ENCODE measurements around the gene DPM2. TPM values are rescaled to one million over a fixed set of nuclear protein-coding genes. Genes with fewer than 3 reads are reported as not detected.

The DPM2 gene
- total RNA-seq, 2 donors from 2014 or later = 45.7 TPM

DNA sequence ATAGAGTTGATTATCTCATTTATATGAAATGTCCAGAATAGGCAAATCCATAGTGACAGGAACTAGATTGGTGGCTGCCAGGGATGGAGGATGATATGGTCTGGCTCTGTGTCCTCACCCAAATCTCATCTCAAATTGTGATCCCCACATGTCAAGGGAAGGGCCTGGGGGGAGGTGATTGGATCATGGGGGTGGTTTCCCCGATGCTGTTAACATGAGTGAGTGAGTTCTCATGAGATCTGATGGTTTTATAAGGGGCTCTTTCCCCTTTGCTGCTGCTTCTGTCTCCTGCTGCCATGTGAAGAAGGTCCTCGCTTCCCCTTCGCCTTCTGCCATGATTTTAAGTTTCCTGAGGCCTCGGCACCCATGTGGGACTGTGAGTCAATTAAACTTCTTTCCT lies 21.7 kb upstream of the DPM2 start:
- Histone ChIP-seq H3K4me1 (ENCODE audit: control insufficient read depth, insufficient read depth, low read length) (peaks cover 5% of the 10 kb centered on the region), H3K4me3 (ENCODE audit: low read length) (no peak overlapping the region), H3K36me3 (ENCODE audit: control insufficient read depth, insufficient read depth, low read length) (no peaks in the 10 kb centered on the region), H3K9ac (ENCODE audit: extremely low read depth, low read length, poor library complexity, severe bottlenecking) (no peak overlapping the region), H3K9me3 (ENCODE audit: control insufficient read depth, low read length) (no peaks in the 10 kb centered on the region), H3K27ac (ENCODE audit: low read depth, low read length) (no peak overlapping the region), H3K27me3 (ENCODE audit: control insufficient read depth, insufficient read depth, low read length, poor library complexity, severe bottlenecking) (no peaks in the 10 kb centered on the region)
- Mint-ChIP-seq H3K27ac (peak overlapping the region; percentile 65), H3K4me1 (peaks cover 15% of the 10 kb centered on the region), H3K27me3 (ENCODE audit: insufficient read depth) (no peaks in the 10 kb centered on the region), H3K36me3 (ENCODE audit: low read depth) (peaks cover 15% of the 10 kb centered on the region), H3K4me3 (no peak overlapping the region), H3K9me3 (no peaks in the 10 kb centered on the region)
- TF ChIP-seq, protein P1, sequence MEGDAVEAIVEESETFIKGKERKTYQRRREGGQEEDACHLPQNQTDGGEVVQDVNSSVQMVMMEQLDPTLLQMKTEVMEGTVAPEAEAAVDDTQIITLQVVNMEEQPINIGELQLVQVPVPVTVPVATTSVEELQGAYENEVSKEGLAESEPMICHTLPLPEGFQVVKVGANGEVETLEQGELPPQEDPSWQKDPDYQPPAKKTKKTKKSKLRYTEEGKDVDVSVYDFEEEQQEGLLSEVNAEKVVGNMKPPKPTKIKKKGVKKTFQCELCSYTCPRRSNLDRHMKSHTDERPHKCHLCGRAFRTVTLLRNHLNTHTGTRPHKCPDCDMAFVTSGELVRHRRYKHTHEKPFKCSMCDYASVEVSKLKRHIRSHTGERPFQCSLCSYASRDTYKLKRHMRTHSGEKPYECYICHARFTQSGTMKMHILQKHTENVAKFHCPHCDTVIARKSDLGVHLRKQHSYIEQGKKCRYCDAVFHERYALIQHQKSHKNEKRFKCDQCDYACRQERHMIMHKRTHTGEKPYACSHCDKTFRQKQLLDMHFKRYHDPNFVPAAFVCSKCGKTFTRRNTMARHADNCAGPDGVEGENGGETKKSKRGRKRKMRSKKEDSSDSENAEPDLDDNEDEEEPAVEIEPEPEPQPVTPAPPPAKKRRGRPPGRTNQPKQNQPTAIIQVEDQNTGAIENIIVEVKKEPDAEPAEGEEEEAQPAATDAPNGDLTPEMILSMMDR (conservative IDR thresholded peaks at IDR 0.05) = no peak
- 85 to 99% methylated on average over 4 of the region's 4 CpGs for WGBS, 2 experiments (ENCODE audit: insufficient coverage in 1 of 2, insufficient read length in 1 of 2)
- no peak for DNase-seq

DNA sequence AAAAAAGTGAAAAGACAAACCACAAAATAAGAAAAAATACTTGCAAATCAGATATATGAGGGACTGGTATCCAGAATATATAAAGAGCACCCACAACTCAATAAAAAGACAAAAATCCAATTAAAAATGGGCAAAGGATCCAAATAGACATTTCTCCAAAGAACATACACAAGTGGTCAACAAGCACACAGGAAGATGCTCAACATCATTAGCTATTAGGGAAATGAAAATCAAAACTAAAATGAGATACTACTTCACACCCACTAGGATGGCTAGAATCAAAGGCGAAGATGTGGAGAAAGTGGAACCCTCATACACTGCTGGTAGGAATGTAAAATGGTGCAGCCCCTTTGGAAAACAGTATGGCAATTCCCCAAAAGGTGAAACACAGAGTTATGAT lies 21.1 kb upstream of the DPM2 start:
- Mint-ChIP-seq H3K27ac (no peak overlapping the region), H3K36me3 (ENCODE audit: low read depth) (peaks cover 15% of the 10 kb centered on the region), H3K9me3 (no peaks in the 10 kb centered on the region), H3K4me1 (peaks cover 15% of the 10 kb centered on the region), H3K4me3 (no peak overlapping the region), H3K27me3 (ENCODE audit: insufficient read depth) (no peaks in the 10 kb centered on the region)
- H3K27ac ChIP-seq (ENCODE audit: low read depth, low read length) = no peak overlapping the region
- no peaks in the 10 kb centered on the region for H3K36me3 ChIP-seq (ENCODE audit: control insufficient read depth, insufficient read depth, low read length)
- H3K4me1 ChIP-seq (ENCODE audit: control insufficient read depth, insufficient read depth, low read length) = peaks cover 5% of the 10 kb centered on the region
- no peaks in the 10 kb centered on the region for H3K9me3 ChIP-seq (ENCODE audit: control insufficient read depth, low read length)
- no peak overlapping the region for H3K9ac ChIP-seq (ENCODE audit: extremely low read depth, low read length, poor library complexity, severe bottlenecking)
- H3K27me3 ChIP-seq (ENCODE audit: control insufficient read depth, insufficient read depth, low read length, poor library complexity, severe bottlenecking) = no peaks in the 10 kb centered on the region
- TF ChIP-seq, protein P1 (conservative IDR thresholded peaks at IDR 0.05) = no peak
- no peak overlapping the region for H3K4me3 ChIP-seq (ENCODE audit: low read length)
- no peak for DNase-seq
- 100% methylated on average over 1 of the region's 1 CpG for whole genome bisulfite sequencing, 2 experiments (ENCODE audit: insufficient coverage in 1 of 2, insufficient read length in 1 of 2)

DNA sequence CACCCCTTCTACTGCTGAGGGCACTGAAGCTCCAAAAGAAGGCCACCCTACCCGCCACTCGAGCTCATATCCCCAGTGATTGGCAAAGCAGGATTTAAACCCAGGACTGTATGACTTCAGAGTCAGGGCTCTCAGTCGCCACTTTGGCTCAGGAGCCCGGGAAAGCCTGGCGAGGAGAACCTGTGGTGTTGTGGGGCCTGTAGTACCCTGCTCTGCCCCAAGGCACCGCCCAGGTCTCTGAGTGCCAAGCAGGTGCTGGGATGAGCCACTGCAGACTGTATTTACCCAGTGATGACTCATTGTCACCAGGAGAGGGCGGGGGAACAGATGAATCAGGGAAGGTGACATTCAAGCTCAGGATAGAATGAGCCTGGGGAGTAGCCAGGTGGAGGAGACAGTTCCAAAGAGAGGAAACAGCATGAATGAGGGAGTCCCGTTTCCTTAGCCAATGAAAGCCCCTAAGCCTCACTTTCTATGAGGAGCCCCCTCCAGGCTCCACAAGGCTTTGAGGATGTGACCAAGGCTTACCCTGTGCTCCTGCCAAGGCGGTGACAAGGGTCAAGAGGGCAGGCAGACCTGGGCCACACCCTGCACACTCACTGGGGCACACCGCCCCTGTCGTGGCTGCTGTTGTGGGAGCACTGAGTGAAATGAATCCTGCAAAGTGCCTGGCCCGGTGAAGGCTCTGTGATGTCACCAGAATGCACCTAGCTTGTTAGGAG lies 17.8 kb upstream of the DPM2 start:
- Histone ChIP-seq H3K4me3 (ENCODE audit: low read length) (no peak overlapping the region), H3K9me3 (ENCODE audit: control insufficient read depth, low read length) (no peaks in the 10 kb centered on the region), H3K36me3 (ENCODE audit: control insufficient read depth, insufficient read depth, low read length) (no peaks in the 10 kb centered on the region), H3K27ac (ENCODE audit: low read depth, low read length) (peak overlapping the region; percentile 10), H3K9ac (ENCODE audit: extremely low read depth, low read length, poor library complexity, severe bottlenecking) (no peak overlapping the region), H3K4me1 (ENCODE audit: control insufficient read depth, insufficient read depth, low read length) (peaks cover 5% of the 10 kb centered on the region), H3K27me3 (ENCODE audit: control insufficient read depth, insufficient read depth, low read length, poor library complexity, severe bottlenecking) (no peaks in the 10 kb centered on the region)
- Mint-ChIP-seq H3K27me3 (ENCODE audit: insufficient read depth) (no peaks in the 10 kb centered on the region), H3K4me1 (peaks cover 15% of the 10 kb centered on the region), H3K36me3 (ENCODE audit: low read depth) (peaks cover 9% of the 10 kb centered on the region), H3K27ac (peak overlapping the region; percentile 74), H3K9me3 (no peaks in the 10 kb centered on the region), H3K4me3 (no peak overlapping the region)
- peak; percentile 94 for DNase-seq
- 58% methylated on average over 9 to 12 of the region's 12 CpGs for WGBS, 2 experiments (ENCODE audit: insufficient coverage in 1 of 2, insufficient read length in 1 of 2)
- TF ChIP-seq, protein P1 (conservative IDR thresholded peaks at IDR 0.05) = peak; percentile 84

All from endodermal cell (in vitro differentiated cells).